NCI-H146 (cell line): Measurements from ENCODE around the gene AGBL4.

Experiments used
- DNase-seq: peaks from one replicate; lab custom pipeline; 2025; lab: John Stamatoyannopoulos, UW

Gene AGBL4

DNA sequence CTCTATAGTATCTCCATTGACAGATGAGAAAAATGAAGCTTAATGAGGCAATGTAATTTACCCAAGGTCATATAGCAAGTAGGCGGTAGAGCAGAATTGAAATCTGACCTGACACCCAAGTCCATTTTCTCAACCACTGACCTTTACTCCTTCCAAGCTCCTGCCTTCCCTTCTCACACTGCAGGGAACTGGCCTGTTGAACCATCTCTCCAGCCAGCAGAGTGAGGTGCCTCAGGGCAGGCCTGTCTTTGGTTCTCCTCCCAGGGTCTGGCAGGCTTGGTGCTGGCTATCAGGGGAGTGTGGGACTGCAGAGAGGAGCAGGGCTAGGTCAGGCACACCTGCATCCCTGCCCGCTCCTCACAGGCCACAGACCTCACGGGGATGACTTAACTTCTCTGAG, 1373.9 kb downstream of the AGBL4 start:
- no peak for DNase-seq

GRCh38 chr1:48645883-48646282, 1377.9 kb downstream of the AGBL4 start:
- peak; percentile 27 for DNase-seq

- DNase-seq = peak; percentile 76
Measured at GRCh38 chr1:48644905-48645605, 1378.7 kb downstream of the AGBL4 start.

- no peak for DNase-seq
Measured at GRCh38 chr1:48644190-48644900, 1379.4 kb downstream of the AGBL4 start.

- no peak for DNase-seq
Measured at GRCh38 chr1:48643193-48643592, 1380.6 kb downstream of the AGBL4 start.

- DNase-seq = peak; percentile 20
Measured at GRCh38 chr1:48640836-48641492, 1382.8 kb downstream of the AGBL4 start.

DNA sequence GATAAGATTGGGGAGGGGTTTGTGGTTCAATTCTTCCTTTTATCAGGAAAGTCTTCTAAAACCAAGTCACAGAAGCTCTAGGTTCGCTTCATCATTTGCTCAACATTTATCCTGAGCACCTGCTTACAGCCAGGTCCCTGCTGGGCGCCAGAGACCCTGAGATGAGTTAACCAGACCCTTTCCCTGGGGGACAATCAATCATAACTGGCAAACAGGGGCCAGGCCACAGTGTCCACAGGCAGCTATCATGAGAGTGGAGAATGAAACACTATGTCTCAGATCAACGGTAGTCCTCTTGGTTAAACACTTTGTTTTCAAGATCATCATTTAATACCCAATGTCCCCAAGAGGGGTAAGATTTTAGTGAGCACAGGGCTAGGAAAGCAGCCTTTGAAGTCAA, 1393.9 kb downstream of the AGBL4 start:
- no peak for DNase-seq

- peak; percentile 41 for DNase-seq
Measured at GRCh38 chr1:48627486-48627885, 1396.3 kb downstream of the AGBL4 start.

DNA sequence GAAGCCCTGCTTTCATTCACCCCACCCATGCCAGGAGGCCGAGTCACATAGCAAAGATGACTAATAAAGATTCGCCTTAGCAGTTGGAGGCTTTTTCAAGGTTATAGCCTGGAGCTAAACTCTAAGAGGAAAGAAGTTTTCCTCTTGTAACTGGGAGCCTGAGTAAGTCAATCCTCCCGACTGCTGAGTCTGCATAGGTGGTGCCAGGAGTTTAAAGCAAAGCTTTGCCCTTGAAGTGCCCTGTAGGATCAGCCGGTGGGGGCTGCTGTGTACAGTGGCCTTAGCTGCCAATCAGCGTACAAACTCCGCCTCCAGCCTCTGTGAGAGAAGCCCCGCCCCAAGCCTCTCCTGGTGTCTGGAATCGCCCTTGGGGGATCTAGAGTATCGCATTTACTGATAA, 1404.2 kb downstream of the AGBL4 start:
- no peak for DNase-seq

DNA sequence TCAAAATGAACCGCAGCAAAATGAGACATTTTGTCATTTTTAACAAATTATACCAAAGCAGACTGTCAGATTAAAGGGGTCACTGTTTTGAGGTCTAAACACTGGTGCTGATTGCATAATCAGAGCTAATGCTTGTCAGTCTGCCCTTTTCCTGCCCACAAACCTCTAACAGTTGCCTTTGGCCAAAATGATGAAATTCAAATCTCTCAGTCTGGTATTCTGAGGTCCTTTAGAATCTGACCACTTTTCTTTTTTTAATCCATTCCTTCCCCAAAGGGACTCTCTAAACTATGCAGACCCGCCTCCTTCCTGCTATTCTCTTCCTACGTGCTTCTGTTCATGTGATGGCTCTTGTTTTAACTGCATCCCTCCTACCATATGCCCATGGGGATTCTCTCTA, 1406.5 kb downstream of the AGBL4 start:
- DNase-seq = no peak

GRCh38 chr1:48616710-48617109, 1407.0 kb downstream of the AGBL4 start:
- no peak for DNase-seq

DNA sequence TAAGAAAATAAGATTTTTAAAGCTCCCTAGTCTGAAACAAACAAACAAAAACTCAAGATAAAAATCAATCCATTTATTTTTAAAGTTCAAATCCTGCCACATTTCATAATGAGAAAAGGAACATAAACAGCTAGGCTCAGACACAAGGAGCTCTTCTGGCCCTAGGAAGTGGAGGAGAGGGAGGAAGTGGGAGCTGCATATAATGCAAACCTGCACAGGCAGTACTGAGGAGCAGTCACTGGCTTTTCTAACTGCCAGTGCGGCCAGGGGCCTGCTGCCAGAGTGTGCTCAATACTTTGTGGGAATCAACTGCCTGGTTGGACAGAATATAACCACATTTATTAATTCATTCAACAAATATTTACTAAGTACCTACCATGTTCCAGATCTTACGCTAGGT, 1411.9 kb downstream of the AGBL4 start:
- no peak for DNase-seq

GRCh38 chr1:48610628-48611542, 1412.9 kb downstream of the AGBL4 start:
- DNase-seq = no peak

DNA sequence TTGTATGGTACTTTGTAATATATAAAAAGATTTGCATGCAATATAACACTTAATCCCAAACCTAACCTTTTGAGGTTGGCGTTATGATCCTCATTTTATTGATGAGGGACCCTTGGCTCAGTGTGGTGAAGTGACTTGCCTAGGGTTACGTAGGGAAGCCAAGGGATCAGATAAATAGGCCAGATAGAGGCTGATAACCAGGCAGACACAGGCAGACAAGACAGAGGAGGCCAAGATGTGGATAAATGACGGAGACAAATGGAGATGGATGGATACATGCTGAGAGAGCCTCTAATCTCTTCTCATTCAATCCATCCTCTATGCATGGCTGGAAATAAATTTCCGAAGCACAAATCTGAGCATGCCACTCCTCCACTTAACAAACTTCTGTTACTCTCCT, 1414.9 kb downstream of the AGBL4 start:
- DNase-seq = no peak

- DNase-seq = no peak
Measured at GRCh38 chr1:48603222-48603621, 1420.5 kb downstream of the AGBL4 start.

DNA sequence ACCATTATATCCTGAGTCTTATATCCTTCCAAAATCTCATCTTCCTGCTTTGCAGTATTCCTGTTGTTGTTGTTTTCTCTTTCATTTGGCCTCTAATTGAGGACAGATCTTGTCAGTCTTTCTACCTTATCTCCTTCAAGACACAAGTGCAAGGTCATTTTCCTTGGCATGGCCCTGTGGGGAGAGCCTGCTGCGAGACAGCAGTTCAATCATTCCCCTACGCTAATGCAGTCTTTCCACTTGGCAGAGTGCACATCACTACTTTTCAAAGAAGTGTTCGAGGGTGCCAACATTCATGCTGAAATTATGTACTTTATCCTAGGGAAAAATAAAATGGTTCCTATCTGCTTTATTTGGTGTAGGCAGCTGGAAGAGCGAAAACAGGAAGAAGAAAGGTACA, 1421.4 kb downstream of the AGBL4 start:
- no peak for DNase-seq

- DNase-seq = no peak
Measured at GRCh38 chr1:48600182-48600581, 1423.6 kb downstream of the AGBL4 start.

GRCh38 chr1:48597663-48598062, 1426.1 kb downstream of the AGBL4 start:
- DNase-seq = no peak

- DNase-seq = no peak
Measured at GRCh38 chr1:48596046-48596445, 1427.7 kb downstream of the AGBL4 start.

DNA sequence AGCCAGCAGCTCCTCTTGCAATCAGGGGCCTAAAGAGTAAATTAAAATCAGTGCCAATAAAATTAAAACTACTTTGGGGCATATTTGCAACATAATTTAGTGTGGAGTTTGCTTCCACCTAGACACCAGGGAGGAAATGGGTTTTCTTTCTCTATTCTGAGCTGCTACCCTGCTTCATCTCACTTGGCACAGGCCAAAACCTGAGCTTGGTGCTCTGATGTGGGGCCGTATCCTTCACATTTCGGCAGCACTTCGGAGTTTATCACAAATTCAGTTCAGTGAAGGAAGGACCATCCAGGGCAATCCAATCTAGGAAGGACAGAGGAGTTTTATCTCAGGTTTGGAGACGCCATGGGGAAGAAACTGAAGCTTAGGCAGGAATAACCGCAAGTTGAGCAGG, 1428.1 kb downstream of the AGBL4 start:
- DNase-seq = no peak

DNA sequence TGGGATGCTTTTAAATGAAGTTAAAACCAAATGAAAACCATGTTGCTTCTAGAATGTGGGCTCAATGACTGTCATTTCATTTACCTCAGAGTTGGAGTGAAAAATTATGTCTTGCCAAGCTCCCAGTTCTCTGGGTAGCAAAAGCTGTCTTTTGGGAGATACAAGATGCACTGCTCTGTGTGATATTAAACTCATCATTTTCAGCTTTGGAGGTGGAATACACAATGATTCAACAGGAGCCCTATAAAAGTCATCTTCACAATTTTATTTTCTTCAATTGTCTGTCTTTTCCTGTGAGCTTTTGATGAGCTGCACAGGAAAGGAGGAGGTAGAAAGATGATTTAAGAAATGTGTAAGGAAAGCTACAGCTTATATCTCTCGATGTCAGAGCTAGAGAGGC, 1431.4 kb downstream of the AGBL4 start:
- no peak for DNase-seq

DNA sequence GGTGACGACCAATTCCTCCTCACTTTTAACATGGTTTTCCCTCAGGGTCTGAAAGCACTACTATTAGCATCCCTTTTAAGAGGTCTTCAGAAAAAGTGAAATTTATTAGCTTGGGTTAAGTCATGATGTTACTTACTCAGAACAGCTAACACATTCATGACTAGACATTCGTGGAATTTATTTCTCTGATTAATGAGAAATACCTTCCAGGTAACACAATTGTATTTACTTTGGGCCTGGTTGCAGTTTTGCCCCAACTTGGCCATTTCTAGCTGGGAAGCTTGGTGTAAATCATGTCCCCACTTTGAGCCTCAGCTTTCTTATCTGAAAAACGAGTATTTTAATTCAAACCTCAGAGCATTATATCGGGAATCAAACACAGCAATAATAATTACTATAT, 1432.6 kb downstream of the AGBL4 start:
- DNase-seq = no peak
